Measurements from ENCODE around the gene CCIN.
"Not testable (repeated sequence)": the region's sequence is repeated elsewhere in the genome, so short reads cannot be mapped to it uniquely, and the experiment has no call there.

The CCIN gene

DNA sequence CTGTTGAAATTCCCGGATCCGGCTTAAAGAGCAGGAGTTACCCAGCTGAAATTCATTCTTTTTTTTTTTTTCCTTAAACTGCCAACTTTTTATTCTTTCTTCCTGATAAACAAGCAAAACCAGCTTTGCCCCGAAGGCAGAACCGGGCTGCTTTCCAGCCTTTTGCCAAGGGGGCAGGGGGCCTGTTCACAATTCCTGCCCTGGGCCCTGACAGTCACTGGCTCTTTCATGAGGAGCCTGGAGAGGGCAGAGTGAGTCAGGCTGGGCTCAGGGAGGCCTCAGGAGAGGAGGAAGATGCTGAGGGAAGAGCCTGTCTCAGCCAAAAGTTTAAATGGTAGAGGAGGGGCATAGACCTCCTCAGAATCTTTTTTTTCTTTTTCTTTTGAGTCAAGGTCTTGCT lies 27.9 kb upstream of the CCIN start:
- no peak for DNase-seq (ENCODE audit: low spot score)

DNA sequence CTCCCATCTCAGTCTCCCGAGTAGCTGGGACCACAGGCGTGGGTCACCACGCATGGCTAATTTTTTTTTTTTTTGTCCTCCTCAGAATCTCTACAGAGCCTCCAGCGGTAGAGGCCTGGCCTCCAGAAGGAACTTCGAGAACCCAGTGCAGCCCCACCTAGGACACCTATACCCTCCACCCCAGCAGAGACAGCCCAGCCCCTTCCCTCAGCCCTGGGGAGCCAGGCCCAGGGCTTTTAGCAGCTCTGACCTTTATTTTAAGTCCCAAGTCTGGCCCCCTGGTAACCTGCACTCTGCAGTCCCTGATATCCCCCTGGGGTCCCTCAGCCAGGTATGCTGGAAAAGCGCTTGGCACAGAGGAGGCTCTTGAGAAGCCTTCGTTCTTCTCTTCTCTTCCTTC lies 27.4 kb upstream of the CCIN start:
- no peak for DNase-seq (ENCODE audit: low spot score)

DNA sequence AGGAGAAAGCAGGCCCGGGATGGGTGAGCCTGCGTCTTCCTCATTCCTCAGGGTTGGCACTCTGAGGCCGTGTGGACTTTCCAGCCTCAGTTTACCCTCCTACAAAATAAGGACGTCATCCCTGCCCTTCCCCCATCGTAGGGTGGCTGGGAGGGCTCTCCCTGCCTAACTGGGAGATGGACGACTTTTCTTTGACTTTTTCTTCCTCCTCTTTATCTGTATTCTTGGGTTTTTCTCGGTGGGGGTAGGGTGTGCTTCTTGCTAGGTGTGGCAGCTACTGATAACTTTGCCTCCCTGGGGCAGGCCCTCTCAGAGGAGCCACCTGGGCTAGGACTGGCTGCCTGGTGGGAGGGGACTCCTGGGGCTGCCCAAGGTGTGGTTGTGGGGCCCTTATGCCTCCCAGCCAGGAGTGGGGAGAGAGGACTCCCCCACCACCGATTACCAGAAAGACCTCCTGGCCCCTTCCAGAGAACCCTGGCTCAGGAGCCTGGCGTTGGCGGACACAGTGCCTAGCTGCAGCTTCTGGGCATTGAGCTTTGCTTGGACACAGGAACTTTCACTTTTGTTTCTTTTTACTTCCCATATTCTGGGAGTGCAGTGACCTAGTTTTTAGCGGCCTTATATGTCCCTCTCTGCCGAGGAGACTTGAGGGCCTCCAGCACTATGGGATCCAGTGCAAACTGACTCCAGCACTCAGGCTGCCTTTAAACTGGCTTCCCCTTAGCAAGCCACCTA lies 26.5 kb upstream of the CCIN start:
- no peak for DNase-seq (ENCODE audit: low spot score)

DNA sequence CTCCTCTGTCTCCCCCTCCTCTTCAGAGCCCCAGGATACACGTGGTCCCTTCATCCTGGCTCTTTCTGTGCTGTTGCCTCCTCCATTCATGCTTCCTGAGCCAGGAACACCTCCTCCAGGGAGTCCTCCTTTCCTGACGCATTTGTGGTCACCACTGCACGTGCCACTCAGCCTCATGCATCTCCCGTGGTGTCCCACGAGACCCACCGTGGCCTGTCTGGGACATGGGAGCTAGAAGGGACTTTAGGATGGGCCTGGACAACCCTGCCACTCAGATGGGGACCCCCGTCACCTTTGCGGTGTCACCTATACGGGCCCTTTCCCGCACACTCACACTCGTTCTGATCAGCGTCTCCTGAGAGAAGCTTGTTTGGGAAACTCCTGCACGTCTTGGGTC lies 25.9 kb upstream of the CCIN start:
- DNase-seq (ENCODE audit: low spot score), result no peak

DNA sequence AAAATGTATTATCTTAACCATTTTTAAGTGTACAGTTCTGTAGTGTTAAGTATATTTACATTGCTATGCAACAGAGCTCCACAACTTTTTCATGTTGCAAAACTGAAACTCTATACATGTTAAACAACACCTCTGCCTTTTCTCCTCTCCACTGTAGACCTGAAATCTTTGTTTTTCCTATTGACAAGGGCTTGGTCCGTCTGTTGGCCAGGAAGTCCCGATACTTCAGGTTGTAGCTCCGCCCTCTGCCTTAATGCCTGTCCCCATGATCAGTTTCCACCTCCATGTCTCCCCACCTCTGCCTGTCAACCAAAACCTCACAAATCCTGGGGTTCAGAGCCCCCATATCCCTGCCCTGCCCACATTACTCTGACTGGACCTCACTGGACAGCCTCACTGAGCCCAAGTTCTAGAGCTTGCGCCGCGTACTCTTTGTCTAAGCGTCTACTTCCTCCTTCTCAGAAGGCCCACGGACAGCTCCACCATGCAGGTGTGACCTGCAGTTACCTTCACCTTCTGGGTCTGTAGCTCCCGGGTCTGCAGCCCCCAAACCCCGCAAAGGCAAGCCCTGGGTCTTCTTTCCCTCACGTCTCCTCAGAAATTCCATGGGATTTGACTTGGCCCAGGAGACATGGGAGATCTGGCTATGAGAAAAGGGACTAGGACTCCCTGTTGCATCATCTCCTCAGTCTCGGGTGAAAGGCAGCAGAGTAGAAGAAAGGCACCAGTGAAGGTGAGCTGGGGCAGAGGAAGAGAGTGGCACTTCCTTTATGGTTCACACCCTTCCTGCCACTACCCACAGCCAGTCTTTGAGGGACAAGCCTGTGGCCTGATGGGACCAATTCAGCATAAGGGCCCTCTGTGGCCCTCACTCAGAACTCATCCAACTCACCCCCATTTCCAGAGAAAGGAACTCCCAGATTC lies 24.6 kb upstream of the CCIN start:
- peak; percentile 35 for DNase-seq (ENCODE audit: low spot score)

DNA sequence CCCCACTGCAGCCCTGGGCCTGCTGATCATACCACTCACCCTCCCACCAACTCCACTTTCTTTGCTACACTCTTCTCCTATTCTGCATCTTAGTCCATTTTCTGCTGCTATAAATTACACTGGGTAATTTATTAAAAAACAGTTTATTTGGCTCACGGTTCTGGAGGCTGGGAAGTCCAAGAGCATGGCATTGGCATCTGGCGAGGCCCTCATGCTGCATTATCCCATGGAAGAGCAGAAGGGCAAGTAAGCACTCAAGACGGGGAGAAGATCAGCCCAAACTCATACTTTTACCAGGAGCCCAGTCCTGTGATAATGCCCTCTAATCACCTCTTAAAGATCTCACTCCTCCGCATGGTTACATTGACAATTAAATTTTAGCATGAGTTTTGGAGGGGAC lies 23.2 kb upstream of the CCIN start:
- no peak for DNase-seq (ENCODE audit: low spot score)

DNA sequence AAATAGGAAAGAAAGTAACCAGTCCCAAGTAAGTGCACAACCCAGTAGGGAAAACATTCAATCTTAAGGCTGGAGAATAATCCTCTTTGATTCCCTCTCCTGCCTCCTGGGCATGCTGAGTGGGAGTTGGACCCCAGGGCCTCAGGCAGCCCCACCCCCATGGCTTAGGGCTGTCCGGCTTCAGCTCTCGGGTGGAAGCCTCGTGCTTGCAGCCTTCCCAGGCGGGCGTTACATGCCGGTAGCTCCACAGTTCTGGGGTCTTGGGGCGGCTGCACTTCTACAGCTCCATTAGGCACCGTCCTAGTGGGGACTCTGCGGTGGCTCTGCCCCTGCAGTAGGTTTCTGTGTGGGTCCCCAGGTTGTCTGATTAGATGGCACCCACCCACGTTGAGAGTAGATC lies 22.5 kb upstream of the CCIN start:
- DNase-seq (ENCODE audit: low spot score), result no peak

DNA sequence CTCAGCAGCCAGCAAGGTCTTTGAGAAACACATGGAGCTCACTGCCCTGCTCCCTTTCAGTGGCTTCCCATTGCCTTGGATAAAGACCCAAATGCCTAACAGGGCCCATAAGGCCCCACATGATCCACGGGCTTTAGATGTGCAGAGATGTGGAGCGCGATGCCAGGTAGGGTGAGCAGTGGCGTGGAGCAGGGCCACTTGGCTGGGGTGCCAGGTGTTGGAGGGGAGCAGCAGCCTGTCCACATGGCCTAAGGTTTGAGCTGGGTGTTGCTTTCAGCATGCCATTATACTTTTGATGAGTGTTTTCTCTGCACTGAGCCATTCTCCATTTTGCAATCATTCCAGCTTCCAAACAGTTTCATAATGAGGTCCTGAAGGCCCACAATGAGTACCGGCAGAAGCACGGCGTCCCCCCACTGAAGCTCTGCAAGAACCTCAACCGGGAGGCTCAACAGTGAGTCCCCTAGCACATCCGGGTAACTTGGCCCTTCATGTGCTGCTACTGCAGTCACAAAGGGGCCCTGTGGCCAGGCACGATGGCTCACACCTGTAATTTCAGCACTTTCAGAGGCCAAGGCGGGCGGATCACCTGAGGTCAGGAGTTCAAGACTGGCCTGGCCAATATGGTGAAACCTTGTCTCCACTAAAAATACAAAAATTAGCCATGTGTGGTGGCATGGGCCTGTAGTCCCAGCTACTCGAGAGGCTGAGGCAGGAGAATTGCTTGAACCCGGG lies 21.6 kb upstream of the CCIN start:
- DNase-seq (ENCODE audit: low spot score), result no peak

DNA sequence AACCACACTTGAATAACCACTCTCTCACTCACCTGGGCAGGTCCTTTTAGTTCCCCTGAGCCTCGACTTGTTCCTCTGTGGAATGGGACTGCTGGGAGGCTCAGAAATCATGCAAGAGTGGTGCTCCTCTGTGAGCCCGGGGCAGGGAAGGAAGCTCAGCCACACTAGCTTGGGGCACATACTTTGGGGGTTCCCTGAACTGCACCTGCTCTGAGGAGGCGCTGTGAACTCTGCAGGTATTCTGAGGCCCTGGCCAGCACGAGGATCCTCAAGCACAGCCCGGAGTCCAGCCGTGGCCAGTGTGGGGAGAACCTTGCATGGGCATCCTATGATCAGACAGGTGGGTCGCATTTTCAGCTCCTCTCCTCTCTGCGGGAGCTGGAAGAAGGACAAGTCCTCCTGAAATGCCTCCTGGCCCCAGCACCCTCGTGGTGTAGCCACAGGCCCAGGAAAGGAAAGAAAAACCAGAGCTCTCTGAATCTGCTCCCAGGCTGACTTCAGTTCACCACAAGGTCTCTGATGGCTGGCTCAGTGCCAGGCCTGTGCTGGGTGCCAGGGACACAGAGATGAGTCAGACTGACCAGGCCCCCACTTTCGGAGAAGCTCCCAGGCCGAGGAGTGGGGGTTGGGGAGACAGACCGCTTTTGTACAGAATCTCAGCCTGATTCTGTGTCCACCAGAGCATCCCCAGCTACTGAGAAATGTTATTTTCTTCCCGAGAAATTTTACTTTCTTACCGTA lies 20.7 kb upstream of the CCIN start:
- DNase-seq (ENCODE audit: low spot score), result peak; percentile 88

DNA sequence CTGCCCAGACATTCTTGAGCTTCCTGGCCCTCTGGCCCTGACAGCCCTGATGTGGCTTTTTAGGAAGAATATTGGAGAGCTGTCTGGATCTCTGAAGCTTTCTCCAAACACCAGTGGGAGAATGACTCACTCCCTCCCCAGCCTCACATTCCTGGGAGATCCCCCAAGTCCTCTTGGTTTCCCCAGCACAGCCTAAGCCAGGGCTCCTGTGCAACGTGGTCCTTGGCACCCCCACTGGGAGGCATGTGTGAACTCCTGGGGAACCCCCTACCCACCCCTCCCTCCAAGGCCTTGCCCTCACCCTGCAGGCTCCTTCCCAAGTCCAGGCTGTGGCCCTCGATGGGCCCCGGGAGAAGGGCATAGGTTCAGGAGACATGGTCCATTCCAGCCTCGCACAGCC lies 20.0 kb upstream of the CCIN start:
- no peak for DNase-seq (ENCODE audit: low spot score)

DNA sequence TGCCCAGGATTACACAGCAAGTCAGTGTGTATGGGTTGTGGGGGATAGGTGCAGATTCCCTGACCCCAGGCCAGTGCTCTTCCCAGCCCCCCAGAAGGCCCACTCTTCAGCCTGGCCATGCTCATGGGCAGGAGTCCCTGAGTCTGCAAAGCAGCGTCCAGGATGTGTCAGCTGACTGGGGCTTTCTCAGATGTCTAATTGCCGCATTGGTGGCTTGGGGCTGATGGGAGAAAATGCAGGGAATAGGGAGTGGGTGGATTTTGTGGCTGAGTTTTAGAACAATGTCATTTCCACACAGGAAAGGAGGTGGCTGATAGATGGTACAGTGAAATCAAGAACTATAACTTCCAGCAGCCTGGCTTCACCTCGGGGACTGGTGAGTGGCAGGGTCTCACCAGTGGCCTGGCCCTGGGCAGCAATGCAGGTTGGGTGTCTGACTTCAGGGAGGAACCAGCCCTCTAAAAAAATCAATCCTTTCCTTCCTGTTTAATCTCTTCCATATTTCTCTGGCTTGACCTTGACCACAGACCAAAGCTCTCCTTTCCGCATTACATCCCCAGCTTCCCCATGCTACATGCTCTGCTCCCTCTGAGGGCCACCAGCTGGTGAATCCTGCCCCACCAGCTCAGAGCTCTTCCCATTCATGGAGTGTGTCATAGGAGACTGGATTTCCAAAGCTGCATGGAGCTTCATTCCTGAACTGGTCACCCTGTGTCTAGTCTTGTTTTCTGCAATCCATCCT lies 18.4 kb upstream of the CCIN start:
- no peak for DNase-seq (ENCODE audit: low spot score)

DNA sequence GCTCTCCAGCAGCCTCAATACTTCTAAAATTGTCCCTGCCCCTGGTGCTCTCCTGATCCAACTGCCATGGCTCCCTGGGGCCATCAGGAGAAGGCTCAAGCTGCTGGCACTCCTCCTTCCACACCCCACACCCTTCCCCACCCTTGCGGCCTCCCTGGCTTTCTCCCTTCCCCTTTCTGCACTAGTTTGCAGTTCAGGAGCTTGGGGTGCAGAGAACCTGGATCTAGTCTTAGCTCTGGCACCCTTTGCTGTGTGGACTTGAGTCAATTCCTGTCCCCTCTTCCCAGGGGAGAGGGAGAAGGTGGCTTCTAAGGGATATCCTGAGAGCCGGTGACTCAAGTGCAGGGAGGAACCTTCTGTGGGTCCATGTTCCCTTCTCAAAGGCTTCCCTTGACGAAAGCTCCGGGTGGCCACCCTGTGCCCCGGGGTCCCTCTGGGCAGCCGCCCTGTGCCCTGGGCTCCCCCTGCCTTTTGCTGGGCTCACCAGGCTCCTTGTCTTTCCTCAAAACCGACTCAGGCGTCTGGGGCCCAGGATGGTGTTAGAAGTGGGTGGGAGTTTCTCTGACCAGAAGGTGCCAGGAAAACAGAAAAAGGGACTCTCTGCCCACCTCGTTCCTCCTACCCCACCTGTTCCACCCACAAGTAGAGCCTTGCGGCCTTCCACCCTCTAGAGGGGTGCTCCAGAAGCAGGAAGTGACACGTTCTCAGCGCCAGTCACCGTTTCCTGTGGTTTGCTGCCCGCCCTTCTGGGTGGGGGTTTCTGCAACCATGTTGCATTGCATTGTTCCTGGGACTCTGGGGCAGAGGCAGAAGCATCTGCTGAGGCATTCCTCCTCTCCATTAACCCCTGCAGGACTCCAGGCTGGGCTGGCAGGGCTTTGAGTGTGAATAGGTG lies 17.6 kb upstream of the CCIN start:
- peak; percentile 91 for DNase-seq (ENCODE audit: low spot score)

DNA sequence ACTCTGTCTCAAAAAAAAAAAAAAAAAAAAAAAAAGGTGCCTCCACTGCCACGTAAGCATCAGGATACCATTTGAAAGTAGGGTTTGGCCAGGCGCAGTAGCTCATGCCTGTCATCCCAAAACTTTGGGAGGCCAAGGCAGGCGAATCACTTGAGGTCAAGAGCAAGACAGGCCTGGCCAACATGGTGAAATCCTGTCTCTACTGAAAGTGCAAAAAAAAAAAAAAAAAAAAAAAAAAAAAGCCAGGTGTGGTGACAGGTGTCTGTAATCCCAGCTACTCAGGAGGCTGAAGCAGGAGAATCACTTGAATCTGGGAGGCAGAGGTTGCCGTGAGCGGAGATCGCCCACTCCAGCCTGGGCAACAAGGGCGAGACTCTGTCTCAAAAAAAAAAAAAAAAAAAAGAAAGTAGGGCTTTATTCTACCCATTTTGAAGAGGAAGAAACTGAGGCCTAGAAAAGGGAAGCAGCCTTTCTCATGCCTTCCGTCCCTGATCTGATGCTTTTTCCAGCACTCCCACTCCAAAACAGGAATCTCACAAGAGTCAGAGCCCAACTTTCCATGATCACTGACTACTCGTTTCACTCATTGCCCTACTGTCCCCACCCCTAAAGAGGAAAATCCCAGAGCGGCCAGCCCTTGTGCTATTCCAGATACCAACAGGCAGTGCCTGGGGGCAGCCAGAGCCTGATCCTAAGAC lies 16.3 kb upstream of the CCIN start:
- DNase-seq (ENCODE audit: low spot score), result no peak

DNA sequence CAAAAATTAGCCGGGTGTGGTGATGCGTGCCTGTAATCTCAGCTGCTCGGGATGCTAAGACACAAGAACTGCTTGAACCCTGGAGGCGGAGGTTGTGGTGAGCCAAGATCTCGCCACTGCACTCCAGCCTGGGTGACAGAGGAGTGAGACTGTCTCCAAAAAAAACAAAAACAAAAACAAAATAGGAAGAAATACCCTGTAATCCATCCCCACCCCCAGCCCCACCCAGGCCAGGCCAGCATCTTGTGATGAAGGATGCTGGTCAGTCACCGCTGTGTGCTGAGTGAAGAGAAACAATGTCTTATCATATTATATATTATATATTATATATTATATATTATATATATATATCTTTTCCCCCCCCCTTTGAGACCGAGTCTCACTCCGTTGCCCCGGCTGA lies 15.4 kb upstream of the CCIN start:
- no peak for DNase-seq (ENCODE audit: low spot score)

DNA sequence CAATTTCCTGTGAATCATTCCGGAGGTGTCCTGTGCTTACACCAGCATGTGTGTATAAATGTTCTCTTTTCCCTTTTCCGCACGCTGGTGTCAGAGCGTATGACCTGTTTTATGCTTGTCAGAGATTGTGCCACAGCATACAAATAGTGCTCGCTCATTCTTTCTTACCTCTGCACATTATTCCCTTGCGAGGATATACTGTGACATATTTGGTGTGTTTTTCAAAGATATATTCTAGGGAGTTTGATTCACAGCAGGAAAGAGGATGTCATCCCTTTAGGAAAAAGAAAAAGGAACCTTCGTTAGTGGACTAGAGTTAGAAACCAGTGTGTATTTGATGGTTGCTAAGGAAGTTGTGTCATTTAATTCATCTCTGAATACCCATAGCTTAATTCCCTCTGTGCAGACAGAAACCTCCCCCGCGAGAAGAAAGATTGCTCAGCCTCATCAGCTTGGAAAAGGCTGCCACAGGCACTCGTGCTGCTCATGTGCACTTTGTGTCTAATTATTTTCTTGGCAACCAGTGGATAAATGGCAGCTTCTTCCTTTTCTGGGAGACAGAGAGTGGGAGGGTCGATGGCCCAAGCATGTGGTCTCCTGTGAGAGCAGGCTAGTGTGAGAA lies 14.7 kb upstream of the CCIN start:
- DNase-seq (ENCODE audit: low spot score), result no peak

DNA sequence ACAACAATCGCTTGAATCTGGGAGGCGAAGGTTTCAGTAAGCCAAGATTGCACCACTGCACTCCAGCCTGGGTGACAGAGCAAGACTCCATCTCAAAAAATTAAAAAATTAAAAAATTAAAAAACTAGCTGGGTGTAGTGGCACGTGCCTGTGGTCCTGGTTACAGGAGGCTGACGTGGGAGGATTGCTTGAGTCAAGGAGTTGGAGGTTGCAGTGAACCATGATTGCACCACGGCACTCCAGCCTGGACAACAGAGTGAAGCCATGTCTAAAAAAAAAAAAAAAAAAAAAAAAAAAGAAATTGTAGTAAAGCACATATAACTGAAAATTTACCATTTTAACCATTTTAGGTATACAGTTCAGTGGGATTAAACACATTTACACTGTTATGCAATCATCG lies 13.1 kb upstream of the CCIN start:
- DNase-seq (ENCODE audit: low spot score), result no peak

DNA sequence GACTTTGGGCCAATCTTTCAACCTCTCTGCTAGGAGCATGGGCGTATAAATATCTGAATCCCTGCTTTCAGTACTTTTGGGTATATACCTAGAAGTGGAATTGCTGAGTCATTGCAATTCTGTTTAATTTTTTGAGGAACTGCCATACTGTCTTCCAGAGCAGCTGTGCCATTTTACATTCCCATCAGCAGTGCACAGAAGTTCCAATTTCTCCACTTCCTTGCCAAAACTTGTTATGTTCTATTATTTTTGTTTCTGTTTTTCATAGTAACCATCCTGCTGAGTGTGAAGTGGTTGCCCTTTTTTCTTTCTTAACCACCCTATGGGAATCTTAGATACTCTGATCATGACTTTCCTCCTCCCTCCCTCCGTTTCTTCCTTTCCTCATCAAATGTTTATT lies 11.1 kb upstream of the CCIN start:
- no peak for DNase-seq (ENCODE audit: low spot score)

DNA sequence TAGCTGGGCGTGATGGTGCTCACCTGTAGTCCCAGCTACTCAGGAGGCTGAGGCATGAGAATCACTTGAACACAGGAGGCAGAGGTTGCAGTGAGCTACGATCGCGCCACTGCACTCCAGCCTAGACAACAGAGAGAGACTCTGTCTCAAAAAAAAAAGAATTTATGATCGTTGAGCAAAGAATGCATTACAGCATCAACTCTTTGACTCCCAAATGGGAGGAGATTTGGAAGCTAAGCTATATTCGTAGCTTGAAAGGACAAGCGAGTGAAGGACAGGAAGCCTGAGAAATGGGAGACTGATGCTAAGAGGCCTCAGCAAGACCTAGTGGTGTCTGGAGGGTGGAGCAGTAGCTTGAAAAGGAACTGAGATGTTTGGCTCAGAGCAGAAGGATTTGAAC lies 10.3 kb upstream of the CCIN start:
- no peak for DNase-seq (ENCODE audit: low spot score)

DNA sequence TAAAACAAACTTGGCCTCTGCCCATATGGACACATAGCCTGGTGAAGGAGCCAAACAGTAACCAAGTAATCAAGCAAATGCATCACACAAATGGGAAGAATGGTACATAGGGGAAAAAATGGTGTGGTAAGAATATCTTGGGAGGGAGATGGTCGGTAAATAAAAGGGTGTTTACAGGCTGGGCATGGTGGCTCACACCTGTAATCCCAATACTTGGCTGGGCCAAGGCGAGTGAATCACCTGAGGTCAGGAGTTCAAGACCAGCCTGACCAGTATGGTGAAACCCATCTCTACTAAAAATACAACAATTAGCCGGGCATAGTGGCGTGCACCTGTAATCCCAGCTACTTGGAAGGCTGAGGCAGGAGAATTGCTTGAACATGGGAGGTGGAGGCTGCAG lies 9.7 kb upstream of the CCIN start:
- not testable (repeated sequence) for DNase-seq (ENCODE audit: low spot score)
